IPS-NIHi11 (cell line): ENCODE results near the gene MED13L.

Source experiments
- DNase-seq: peaks from one replicate; pipeline ENCODE4 v3.0.0; 2012; ENCODE audit warnings: mixed read lengths, low spot score

The MED13L gene

DNA sequence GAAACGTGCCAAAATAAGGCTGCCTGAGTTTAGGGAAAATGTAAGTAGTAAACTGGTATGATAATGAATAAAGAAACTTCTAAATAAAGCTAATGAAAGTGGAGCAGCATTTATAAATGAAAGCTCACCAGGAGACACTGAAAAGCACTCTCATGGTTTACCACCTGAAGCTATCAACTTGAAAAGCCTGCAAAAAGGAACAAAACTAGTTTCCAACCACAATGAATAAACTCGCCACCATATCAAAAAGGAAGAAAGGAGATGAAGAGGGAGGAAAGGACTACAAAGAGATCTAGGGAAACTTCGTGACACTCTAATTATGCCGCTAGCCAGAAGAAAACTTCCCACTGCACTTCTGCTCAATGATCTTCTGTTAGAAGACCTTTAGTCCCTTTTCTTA lies 66.7 kb downstream of the MED13L start:
- DNase-seq: no peak

- no peak for DNase-seq
Observed at GRCh38 chr12:116210131-116210530, 67.4 kb downstream of the MED13L start.

DNA sequence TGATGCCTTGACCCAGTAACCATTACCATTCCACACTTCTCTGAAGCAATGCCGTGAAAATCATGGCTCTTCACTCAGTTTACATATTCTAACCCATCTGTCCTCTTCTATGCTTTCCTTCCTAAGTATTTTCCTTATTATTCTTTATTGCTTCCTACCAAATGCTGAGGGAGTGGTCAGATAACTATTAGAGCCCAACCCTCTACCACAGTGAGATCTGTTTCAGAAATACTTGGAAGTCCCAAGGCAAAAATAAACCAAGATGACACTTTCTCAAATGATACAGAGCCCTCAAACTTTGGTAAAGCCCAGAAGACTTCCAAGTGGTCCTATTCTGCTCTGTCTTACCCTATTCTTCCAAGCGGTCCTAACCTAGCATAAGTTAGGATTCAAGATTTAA lies 68.0 kb downstream of the MED13L start:
- DNase-seq: no peak

- DNase-seq: no peak
Observed at GRCh38 chr12:116207274-116207673, 70.2 kb downstream of the MED13L start.

DNA sequence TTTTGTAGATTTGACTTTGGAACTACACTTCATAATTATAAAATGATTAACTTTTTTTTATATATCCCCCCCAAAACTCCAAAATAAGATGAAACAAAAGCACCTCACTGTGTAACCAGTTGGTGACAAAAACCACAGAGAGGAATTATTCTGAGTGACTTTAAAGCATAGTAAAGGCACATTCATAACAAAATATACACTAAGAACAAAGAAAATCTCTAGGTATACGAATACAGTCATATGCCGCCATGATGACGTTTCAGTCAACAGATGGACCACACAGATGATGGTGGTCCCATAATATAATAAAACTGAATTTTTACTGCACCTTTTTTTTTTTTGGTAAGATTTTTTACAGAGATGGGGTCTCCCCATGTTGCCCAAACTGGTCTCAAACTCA lies 70.7 kb downstream of the MED13L start:
- DNase-seq: no peak

- no peak for DNase-seq
Observed at GRCh38 chr12:116204785-116205184, 72.7 kb downstream of the MED13L start.

- no peak for DNase-seq
Observed at GRCh38 chr12:116204169-116204568, 73.3 kb downstream of the MED13L start.

GRCh38 chr12:116202940-116203339 lies 74.6 kb downstream of the MED13L start:
- DNase-seq: no peak

DNA sequence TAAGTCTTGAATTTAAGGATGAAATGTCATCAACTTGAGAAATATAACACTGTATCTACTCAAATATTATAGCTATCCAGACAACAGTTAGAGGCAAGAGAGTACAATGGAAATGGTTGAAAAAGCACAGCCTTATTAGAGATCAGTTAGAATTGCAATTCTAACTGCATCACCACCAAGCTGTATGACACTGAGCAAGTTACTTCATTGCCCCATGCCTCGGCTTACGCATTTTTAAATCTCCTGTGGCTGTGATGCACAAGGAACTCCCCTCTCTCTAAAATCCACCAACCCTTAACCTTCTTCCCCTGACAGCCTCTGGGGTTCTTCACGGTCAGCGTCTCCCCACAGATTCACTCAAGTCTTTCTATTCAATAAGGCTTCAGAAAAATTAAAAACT lies 75.1 kb downstream of the MED13L start:
- DNase-seq: no peak

- DNase-seq: no peak
Observed at GRCh38 chr12:116201908-116202307, 75.6 kb downstream of the MED13L start.

- DNase-seq: no peak
Observed at GRCh38 chr12:116201359-116201758, 76.1 kb downstream of the MED13L start.

DNA sequence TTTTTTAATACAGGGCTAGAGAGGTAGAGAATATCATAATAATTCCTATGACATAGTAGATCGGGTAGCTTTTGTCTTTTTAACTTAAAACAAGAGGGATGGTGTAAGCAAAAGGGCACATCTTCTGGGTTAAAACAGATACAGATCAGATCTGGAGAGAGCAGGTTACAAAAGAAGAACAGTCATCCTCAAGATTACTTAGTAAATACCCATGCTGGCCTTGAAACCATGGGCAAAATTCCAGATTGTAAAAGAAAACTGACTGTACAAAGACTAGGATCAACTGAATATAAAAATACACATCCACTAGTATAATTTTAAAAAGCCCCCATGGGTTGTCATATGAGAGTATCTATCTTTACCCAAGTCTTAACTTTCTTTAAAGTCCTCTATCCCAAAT lies 76.7 kb downstream of the MED13L start:
- no peak for DNase-seq

DNA sequence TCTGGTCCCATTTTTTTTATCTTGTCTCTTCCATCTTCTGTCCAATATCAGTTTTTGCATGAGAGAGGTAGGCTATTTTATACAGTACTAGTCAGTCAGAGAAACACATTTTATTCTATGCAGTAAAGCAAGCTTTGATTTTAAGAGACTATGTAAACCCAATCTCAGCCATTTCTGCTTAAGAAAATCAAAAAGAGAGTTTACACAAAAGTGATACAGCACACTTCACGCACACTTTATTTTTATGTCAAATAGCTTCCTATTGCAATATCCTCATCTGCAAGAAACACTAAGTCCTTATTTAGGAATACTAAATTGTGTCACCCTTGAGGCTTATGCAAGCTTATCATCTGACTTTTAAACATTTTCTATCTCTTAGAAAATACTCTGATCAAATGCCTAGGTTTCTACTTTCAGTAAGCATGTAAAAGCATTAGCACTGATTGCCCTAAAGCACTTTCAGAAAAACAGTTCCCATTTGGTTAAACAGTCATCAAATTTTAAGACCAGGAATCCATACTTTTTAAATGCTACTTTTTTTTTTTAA lies 78.3 kb downstream of the MED13L start:
- DNase-seq: no peak

GRCh38 chr12:116196752-116197718 lies 80.5 kb downstream of the MED13L start:
- no peak for DNase-seq

GRCh38 chr12:116196226-116196625 lies 81.3 kb downstream of the MED13L start:
- DNase-seq: no peak

- DNase-seq: no peak
Observed at GRCh38 chr12:116194935-116195431, 82.5 kb downstream of the MED13L start.

GRCh38 chr12:116189692-116190091 lies 87.8 kb downstream of the MED13L start:
- DNase-seq: no peak

GRCh38 chr12:116188581-116188980 lies 88.9 kb downstream of the MED13L start:
- DNase-seq: no peak

DNA sequence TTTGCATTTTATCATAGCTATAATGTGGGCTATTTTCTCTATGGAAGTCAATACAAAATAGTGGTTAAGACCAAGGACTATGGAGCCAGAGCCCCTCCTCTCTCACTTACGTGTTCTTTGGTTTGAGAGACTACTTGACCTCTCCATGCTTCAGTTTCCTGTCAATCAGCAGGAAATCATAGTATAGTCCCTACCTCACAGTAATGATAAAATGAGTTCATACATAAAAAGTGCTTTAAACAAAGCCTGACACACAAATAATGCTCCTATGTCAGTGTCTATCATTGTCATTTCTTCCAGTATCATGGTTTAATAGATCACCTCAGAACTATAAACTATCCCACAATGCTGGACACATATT lies 90.4 kb downstream of the MED13L start:
- no peak for DNase-seq

DNA sequence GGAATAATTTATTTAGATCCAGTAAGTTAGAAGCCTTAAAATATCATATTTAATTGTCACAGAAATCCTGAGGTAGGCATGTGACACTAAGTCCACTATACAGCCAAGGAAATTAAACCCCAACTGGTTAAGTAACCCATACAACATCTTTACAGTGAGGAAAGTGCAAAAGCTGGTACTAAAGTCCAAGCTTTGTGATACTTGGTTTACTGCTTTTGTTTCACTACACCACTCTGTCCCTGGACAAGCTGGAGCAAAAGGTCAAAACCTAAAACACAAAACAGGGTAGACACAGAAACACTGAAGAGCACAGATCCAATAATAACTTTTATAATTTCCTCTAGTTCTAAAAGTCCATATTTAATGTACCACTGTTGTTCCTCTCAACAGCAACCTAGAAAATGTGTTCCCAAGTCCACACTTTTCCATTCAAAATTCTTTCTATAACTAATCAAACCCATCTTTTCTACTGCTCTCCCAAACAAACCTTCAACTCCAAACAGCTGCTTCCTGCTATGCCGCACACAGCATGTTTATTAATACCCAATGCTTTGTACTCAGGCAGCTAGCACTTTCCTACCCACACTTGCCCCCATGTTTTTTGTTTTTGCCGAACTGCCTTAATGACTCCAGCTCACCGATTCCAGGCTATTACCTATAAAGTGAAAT lies 90.9 kb downstream of the MED13L start:
- DNase-seq: no peak

DNA sequence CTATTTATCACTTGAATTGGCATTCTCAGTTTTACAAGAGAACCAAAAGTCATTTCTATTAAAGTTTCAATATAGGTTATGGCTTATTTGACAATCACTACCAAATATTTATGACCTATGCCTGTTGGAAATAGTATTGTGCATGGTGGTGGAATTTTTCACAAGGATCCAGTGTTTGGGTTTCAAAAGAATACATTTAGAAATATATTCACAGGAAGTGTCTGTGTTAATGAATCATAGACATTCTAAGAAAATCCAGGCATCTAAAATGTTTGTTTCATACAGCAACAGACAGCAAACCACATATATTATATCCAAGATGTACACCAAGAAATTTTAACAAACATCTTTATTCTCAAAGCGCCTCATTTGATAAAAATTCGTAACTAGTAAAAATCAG lies 92.7 kb downstream of the MED13L start:
- DNase-seq: no peak

DNA sequence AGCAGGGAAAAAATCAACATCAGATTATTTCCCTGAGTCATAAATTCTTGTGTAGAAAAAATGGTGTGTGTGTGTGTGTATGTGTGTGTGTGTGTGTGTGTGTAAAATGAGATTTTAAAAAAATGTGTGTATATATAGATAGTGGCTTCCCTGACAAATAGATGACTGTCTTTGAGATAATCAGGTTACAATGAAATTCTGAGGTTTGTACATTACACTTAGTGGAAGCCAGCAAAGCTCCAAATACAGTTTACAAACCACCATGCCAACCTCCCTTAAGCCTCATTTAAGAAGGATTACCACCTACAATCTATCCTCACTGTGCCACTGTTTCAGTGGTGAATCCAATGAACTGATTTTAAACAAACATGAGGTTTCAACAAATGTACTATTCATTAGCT lies 93.8 kb downstream of the MED13L start:
- DNase-seq: no peak
